Adrenal gland (tissue), 5 donors: ENCODE measurements around the gene MAGI2.

Experiments
- CTCF ChIP-seq, 6 experiments: fragments of 450-650 bp in 4 of 6; fragments of 200-600 bp in 2 of 6; sonication (generic) in 1 of 6; IDR thresholded peaks; 1 replicate in 5 of 6; 2 replicates in 1 of 6; pipeline versions ENCODE4 v1.5.1 to v1.8.0; 2016 to 2021; ENCODE audit warnings: antibody characterized with exemption in 6 of 6, mild to moderate bottlenecking in 2 of 6, moderate library complexity in 1 of 6
- POLR2A ChIP-seq, 2 donors: fragments of 450-650 bp; IDR thresholded peaks; one replicate each; pipeline ENCODE4 v1.6.1; 2017; ENCODE audit warnings: antibody characterized with exemption in 2 of 2, mild to moderate bottlenecking in 2 of 2, moderate library complexity in 1 of 2
- donor health status: DM: no; HTN: no; CAD: no.

GRCh38 chr7:77993838-77994237, 1459.6 kb downstream of the MAGI2 start:
- TF ChIP-seq POLR2A (IDR thresholded peaks at IDR 0.05) (no peak), CTCF (IDR thresholded peaks at IDR 0.05) (no peak)
